Measurements from ENCODE around the gene OLIG1.

The OLIG1 gene

DNA sequence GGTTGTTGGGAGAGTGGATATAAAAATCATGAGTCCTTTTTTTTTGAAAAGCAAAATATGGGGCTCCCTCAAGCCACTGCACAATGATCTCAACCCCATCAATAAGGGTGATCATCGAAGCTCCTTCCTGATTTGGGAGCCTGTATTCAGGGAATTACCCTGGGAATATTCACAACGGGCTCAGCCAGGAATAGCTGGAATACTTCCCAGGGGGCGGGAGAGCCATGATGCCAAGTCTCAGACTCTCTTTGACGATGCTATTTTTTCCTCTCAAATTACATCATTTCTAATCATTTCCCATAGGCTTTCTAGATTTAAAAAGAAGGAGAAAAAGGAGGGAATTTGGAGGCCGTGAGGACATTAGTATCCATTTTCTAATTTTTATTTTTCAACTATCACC, 18.4 kb downstream of the OLIG1 start:
- Histone ChIP-seq H2AFZ (ENCODE audit: low read depth, low read length) (no peak overlapping the region), H3K36me3 (replicated peaks; ENCODE audit: low read depth, low read length) (no peaks in the 10 kb centered on the region), H3K79me2 (ENCODE audit: low read length) (no peaks in the 10 kb centered on the region), H3K27ac (ENCODE audit: low read length) (no peak overlapping the region), H3K27me3 (ENCODE audit: low read depth, low read length) (no peaks in the 10 kb centered on the region; the same call in 1 of the 2 replicates), H3K4me1 (ENCODE audit: low read length) (no peaks in the 10 kb centered on the region), H3K4me2 (ENCODE audit: low read length) (no peak overlapping the region), H3K9ac (ENCODE audit: low read length) (no peak overlapping the region), H3K4me3 (ENCODE audit: low read length) (no peak overlapping the region), H3K9me3 (ENCODE audit: insufficient read depth, low read length) (no peaks in the 10 kb centered on the region), H4K20me1 (ENCODE audit: insufficient read depth, low read length) (no peaks in the 10 kb centered on the region)
- no peak for TF ChIP-seq EZH2phosphoT487 (IDR thresholded peaks at IDR 0.05; ENCODE audit: low read depth)
- TF ChIP-seq, protein P1, sequence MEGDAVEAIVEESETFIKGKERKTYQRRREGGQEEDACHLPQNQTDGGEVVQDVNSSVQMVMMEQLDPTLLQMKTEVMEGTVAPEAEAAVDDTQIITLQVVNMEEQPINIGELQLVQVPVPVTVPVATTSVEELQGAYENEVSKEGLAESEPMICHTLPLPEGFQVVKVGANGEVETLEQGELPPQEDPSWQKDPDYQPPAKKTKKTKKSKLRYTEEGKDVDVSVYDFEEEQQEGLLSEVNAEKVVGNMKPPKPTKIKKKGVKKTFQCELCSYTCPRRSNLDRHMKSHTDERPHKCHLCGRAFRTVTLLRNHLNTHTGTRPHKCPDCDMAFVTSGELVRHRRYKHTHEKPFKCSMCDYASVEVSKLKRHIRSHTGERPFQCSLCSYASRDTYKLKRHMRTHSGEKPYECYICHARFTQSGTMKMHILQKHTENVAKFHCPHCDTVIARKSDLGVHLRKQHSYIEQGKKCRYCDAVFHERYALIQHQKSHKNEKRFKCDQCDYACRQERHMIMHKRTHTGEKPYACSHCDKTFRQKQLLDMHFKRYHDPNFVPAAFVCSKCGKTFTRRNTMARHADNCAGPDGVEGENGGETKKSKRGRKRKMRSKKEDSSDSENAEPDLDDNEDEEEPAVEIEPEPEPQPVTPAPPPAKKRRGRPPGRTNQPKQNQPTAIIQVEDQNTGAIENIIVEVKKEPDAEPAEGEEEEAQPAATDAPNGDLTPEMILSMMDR (IDR thresholded peaks at IDR 0.05; ENCODE audit: low read depth, low read length) = no peak

DNA sequence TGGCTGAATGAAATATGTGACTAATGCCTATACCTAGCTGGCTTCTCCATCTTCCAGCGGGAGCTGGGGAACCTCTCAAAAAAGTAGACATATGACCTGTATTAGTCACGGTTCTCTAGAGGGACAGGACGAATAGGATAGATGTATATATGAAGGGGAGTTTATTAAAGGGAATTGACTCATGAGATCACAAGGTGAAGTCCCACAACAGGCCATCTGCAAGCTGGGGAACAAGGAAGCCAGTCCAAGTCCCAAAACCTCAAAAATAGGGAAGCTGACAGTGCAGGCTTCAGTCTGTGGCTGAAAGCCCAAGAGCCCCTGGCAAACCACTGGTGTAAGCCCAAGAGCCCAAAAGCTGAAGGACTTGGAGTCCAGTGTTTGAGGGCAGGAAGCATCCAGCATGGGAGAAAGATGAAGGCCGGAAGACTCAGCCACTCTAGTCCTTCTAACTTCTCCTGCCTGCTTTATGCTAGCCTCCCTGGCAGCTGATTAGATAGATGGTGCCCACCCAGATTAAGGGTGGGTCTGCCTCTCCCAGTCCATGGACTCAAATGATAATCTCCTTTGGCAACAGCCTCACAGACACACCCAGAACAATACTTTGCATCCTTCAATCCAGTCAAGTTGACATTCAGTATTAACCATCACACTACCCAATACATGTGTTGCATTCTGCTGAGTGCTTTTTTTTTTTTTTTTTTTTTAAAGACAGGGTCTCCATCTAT, 19.6 kb downstream of the OLIG1 start:
- H3K9ac ChIP-seq (ENCODE audit: low read length) = no peak overlapping the region
- no peaks in the 10 kb centered on the region for H3K9me3 ChIP-seq (ENCODE audit: insufficient read depth, low read length)
- no peak overlapping the region for H3K4me3 ChIP-seq (ENCODE audit: low read length)
- no peak overlapping the region for H3K4me2 ChIP-seq (ENCODE audit: low read length)
- no peaks in the 10 kb centered on the region for H3K79me2 ChIP-seq (ENCODE audit: low read length)
- H3K4me1 ChIP-seq (ENCODE audit: low read length) = no peaks in the 10 kb centered on the region
- no peak overlapping the region for H2AFZ ChIP-seq (ENCODE audit: low read depth, low read length)
- H4K20me1 ChIP-seq (ENCODE audit: insufficient read depth, low read length) = no peaks in the 10 kb centered on the region
- no peaks in the 10 kb centered on the region; the same call in 1 of the 2 replicates for H3K27me3 ChIP-seq (ENCODE audit: low read depth, low read length)
- no peak overlapping the region for H3K27ac ChIP-seq (ENCODE audit: low read length)
- H3K36me3 ChIP-seq (replicated peaks; ENCODE audit: low read depth, low read length) = no peaks in the 10 kb centered on the region
- no peak for TF ChIP-seq EZH2phosphoT487 (IDR thresholded peaks at IDR 0.05; ENCODE audit: low read depth)
- TF ChIP-seq, protein P1 (IDR thresholded peaks at IDR 0.05; ENCODE audit: low read depth, low read length) = no peak

DNA sequence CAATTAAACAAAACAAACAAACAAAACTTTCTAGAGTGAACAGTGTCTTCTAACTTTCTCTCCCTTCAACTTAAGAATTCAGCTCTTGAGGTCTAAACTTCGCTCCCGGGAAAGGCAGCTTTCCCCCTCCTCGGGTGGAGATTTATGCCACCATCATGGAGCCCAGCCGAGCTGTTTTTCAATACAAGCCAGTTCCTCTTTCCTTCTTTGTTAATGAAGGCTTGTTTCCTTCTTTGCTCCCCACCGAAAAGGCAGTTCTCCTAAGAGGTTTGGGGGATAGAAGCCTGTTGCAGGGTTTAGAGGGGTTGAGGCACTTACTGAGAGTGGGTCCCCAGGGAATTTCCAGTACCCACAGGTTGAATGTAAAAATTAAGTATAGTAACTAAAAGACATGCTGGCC, 26.5 kb downstream of the OLIG1 start:
- H3K4me3 ChIP-seq (ENCODE audit: low read length) = no peak overlapping the region
- H3K9me3 ChIP-seq (ENCODE audit: insufficient read depth, low read length) = no peaks in the 10 kb centered on the region
- H3K27ac ChIP-seq (ENCODE audit: low read length) = no peak overlapping the region
- H3K79me2 ChIP-seq (ENCODE audit: low read length) = no peaks in the 10 kb centered on the region
- no peaks in the 10 kb centered on the region for H4K20me1 ChIP-seq (ENCODE audit: insufficient read depth, low read length)
- H3K36me3 ChIP-seq (replicated peaks; ENCODE audit: low read depth, low read length) = no peaks in the 10 kb centered on the region
- H3K27me3 ChIP-seq (ENCODE audit: low read depth, low read length) = no peaks in the 10 kb centered on the region
- H3K4me1 ChIP-seq (ENCODE audit: low read length) = peaks cover 4% of the 10 kb centered on the region; the same call in 1 of the 2 replicates
- no peak for TF ChIP-seq EZH2phosphoT487 (IDR thresholded peaks at IDR 0.05; ENCODE audit: low read depth)
- TF ChIP-seq, protein P1 (IDR thresholded peaks at IDR 0.05; ENCODE audit: low read depth, low read length) = no peak
- H3K4me2 ChIP-seq (ENCODE audit: low read length) = peak overlapping the region; percentile 24
- no peak overlapping the region for H2AFZ ChIP-seq (ENCODE audit: low read depth, low read length)
- no peak overlapping the region for H3K9ac ChIP-seq (ENCODE audit: low read length)

DNA sequence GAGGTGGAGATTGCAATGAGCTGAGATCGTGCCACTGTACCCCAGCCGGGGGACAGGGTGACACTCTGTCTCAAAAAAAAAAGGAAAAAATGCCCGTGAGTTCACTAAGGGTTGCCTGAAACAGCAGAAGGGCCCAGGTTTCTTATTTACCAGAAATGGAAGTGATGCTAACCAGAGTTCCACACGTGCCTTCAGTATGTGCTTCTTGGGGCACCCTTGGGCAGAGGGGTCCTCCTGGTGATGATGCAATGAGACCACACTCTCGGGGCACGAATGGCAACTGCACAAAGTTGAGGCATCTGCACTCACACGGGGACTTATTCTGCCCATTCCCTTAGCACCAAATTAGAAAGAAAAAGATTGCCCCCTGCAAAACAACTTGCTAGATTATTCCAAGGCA, 29.2 kb downstream of the OLIG1 start:
- no peaks in the 10 kb centered on the region for H3K36me3 ChIP-seq (replicated peaks; ENCODE audit: low read depth, low read length)
- no peak overlapping the region for H3K4me2 ChIP-seq (ENCODE audit: low read length)
- no peaks in the 10 kb centered on the region for H3K79me2 ChIP-seq (ENCODE audit: low read length)
- TF ChIP-seq, protein P1 (IDR thresholded peaks at IDR 0.05; ENCODE audit: low read depth, low read length) = no peak
- TF ChIP-seq EZH2phosphoT487 (IDR thresholded peaks at IDR 0.05; ENCODE audit: low read depth) = no peak
- H3K27me3 ChIP-seq (ENCODE audit: low read depth, low read length) = peaks cover 4% of the 10 kb centered on the region
- no peak overlapping the region for H3K4me3 ChIP-seq (ENCODE audit: low read length)
- H3K27ac ChIP-seq (ENCODE audit: low read length) = no peak overlapping the region
- no peaks in the 10 kb centered on the region for H4K20me1 ChIP-seq (ENCODE audit: insufficient read depth, low read length)
- H3K4me1 ChIP-seq (ENCODE audit: low read length) = peaks cover 4% of the 10 kb centered on the region; the same call in 1 of the 2 replicates
- H3K9me3 ChIP-seq (ENCODE audit: insufficient read depth, low read length) = no peaks in the 10 kb centered on the region
- H2AFZ ChIP-seq (ENCODE audit: low read depth, low read length) = no peak overlapping the region
- no peak overlapping the region for H3K9ac ChIP-seq (ENCODE audit: low read length)
